A549 (cell line): ENCODE measurements around the gene VENTX. TPM values are rescaled to one million over a fixed set of nuclear protein-coding genes. Genes with fewer than 3 reads are reported as not detected.

Experiments
- ATAC-seq, 2 experiments: fragments of 200-7000 bp in 1 of 2; fragments of >200 bp in 1 of 2; cut with Nextera tagmentation in 1 of 2; cut with Tn5 transposase in 1 of 2; 3 replicates each; pipeline versions ENCODE4 v1.8.0 to v1.9.1; 2018 to 2020; ENCODE audit warnings: mild to moderate bottlenecking in 1 of 2, moderate library complexity in 1 of 2
- CTCF ChIA-PET: fragments of 300-600 bp; sonication (Branson Sonifier 250); formaldehyde crosslinking; extraction: SDS; loops from one replicate; lab custom pipeline; 2021; ENCODE audit warnings: antibody characterized with exemption, inconsistent platforms; lab: Yijun Ruan, JAX
- POLR2A ChIA-PET: fragments of 350-600 bp; formaldehyde crosslinking; extraction: SDS; loops from one replicate; lab custom pipeline; 2021; ENCODE audit warnings: antibody characterized with exemption, inconsistent platforms; lab: Yijun Ruan, JAX
- DNase-seq, 2 experiments: peaks; one replicate each; pipeline versions ENCODE4 v3.0.0 to v3.0.0-alpha.2; 2011 to 2016; ENCODE audit warnings: low read depth in 1 of 2, low spot score in 1 of 2
- FAIRE-seq: peaks from 2 replicates; lab custom pipeline; 2011; peaks lifted over from hg19 to GRCh38; lab: Jason Lieb, UNC
- H3K27ac ChIP-seq, 2 experiments: fragments of >200 bp; sonication (Bioruptor Twin); formaldehyde crosslinking; 3 replicates each; pipeline ENCODE4 v1.5.1; 2016 to 2017
- H3K4me1 ChIP-seq: fragments of >200 bp; sonication (Bioruptor Twin); formaldehyde crosslinking; 3 replicates; pipeline ENCODE4 v1.6.1; 2016
- H3K4me2 ChIP-seq: fragments of >200 bp; sonication (Bioruptor Twin); formaldehyde crosslinking; 3 replicates; pipeline ENCODE4 v1.6.1; 2016
- H3K4me3 ChIP-seq: fragments of >200 bp; sonication (Bioruptor Twin); formaldehyde crosslinking; 3 replicates; pipeline ENCODE4 v1.5.1; 2016
- H3K9me3 ChIP-seq: fragments of >200 bp; sonication (Bioruptor Twin); formaldehyde crosslinking; 3 replicates; pipeline ENCODE4 v1.6.1; 2016
- CHD4 ChIP-seq: fragments of 200-600 bp; sonication (generic); IDR thresholded peaks from 2 replicates; pipeline ENCODE4 v1.6.1; 2016; ENCODE audit warnings: antibody characterized with exemption, mild to moderate bottlenecking, borderline replicate concordance
- EHF ChIP-seq: fragments of 250-450 bp; sonication (Bioruptor Pico); IDR thresholded peaks from 2 replicates; pipeline ENCODE4 v1.5.0; 2020; ENCODE audit warnings: mild to moderate bottlenecking
- EP300 ChIP-seq, 2 experiments: fragments of >200 bp; sonication (Bioruptor Twin); formaldehyde crosslinking; IDR thresholded peaks; 2 replicates in 1 of 2; 3 replicates in 1 of 2; pipeline ENCODE4 v1.6.1; 2016 to 2017
- FOSB ChIP-seq: fragments of 250-450 bp; sonication (Bioruptor Pico); IDR thresholded peaks from 2 replicates; pipeline ENCODE4 v1.5.0; 2020; ENCODE audit warnings: mild to moderate bottlenecking, moderate library complexity
- FOXS1 ChIP-seq: fragments of 250-450 bp; sonication (Bioruptor Pico); IDR thresholded peaks from 2 replicates; pipeline ENCODE4 v1.5.0; 2020; ENCODE audit warnings: mild to moderate bottlenecking, moderate library complexity
- GATA3 ChIP-seq: IDR thresholded peaks from 2 replicates; pipeline ENCODE4 v1.6.1; 2012; ENCODE audit warnings: borderline replicate concordance
- HEYL ChIP-seq: fragments of 250-450 bp; sonication (Bioruptor Pico); IDR thresholded peaks from 2 replicates; pipeline ENCODE4 v1.8.0; 2021; ENCODE audit warnings: mild to moderate bottlenecking, moderate library complexity
- JUN ChIP-seq, 2 experiments: fragments of >200 bp; sonication (Bioruptor Twin); formaldehyde crosslinking; IDR thresholded peaks; 2 replicates in 1 of 2; 3 replicates in 1 of 2; pipeline ENCODE4 v1.6.1; 2016 to 2017
- KDM1A ChIP-seq: fragments of 200-600 bp; sonication (generic); IDR thresholded peaks from 2 replicates; pipeline ENCODE4 v1.6.1; 2016; ENCODE audit warnings: low read depth, mild to moderate bottlenecking
- KDM5A ChIP-seq: fragments of 200-600 bp; sonication (generic); IDR thresholded peaks from 2 replicates; pipeline ENCODE4 v1.6.1; 2016; ENCODE audit warnings: antibody characterized with exemption, mild to moderate bottlenecking
- POLR2AphosphoS2 ChIP-seq: conservative IDR thresholded peaks from 2 replicates; pipeline ENCODE4 v1.6.1; 2012; ENCODE audit warnings: low read length, improper control_type of control experiment, inconsistent platforms
- RCOR1 ChIP-seq: fragments of 150-350 bp; IDR thresholded peaks from 2 replicates; pipeline ENCODE4 v1.6.1; 2014; ENCODE audit warnings: antibody characterized with exemption, low read length, low read depth
- REST ChIP-seq: fragments of 200-600 bp; sonication (generic); IDR thresholded peaks from 2 replicates; pipeline ENCODE4 v1.6.1; 2016; ENCODE audit warnings: antibody characterized with exemption, mild to moderate bottlenecking, moderate library complexity
- RFX5 ChIP-seq: fragments of 450-650 bp; IDR thresholded peaks from 2 replicates; pipeline ENCODE4 v1.7.1; 2014; ENCODE audit warnings: antibody characterized with exemption, mild to moderate bottlenecking, moderate library complexity
- ZFP36 ChIP-seq: fragments of 450-650 bp; IDR thresholded peaks from 2 replicates; pipeline ENCODE4 v1.6.1; 2014; ENCODE audit warnings: borderline replicate concordance; ENCODE audit not compliant: partially characterized antibody
- ZSCAN20 ChIP-seq: fragments of 250-450 bp; sonication (Bioruptor Pico); IDR thresholded peaks from 2 replicates; pipeline ENCODE4 v1.8.0; 2022; ENCODE audit warnings: mild to moderate bottlenecking, moderate library complexity
- WGBS: methylation state at CpG from one replicate; pipeline ENCODE4 v1.1.6; 2017; ENCODE audit errors: missing lambda C conversion rate; 5-methylcytosine and 5-hydroxymethylcytosine counted together
- polyA plus RNA-seq, 4 experiments: library from polyadenylated mRNA; depleted of rRNA in 3 of 4; stranded (reverse); fragments of >200 nt; fragmentation: RNase III in 1 of 4; extraction: RNeasy Plus Mini Kit Qiagen cat#74134 plus additional on column Dnase treatment in 1 of 4; gene quantifications; 2 replicates in 3 of 4; 3 replicates in 1 of 4; pipeline ENCODE4 v1.2.3, GENCODE V29; 2011 to 2017
- TF ChIP-seq, protein P1 (sequence below): fragments of 250-450 bp; sonication (Bioruptor Pico); IDR thresholded peaks from 2 replicates; pipeline ENCODE4 v1.5.0; 2020; ENCODE audit warnings: low read depth, mild to moderate bottlenecking, moderate library complexity
- TF ChIP-seq, protein P2 (sequence below): fragments of 150-350 bp; IDR thresholded peaks from 2 replicates; pipeline ENCODE4 v1.6.1; 2014; ENCODE audit warnings: low read depth, mild to moderate bottlenecking, low read length
- TF ChIP-seq, protein P3 (sequence below): fragments of 450-650 bp; IDR thresholded peaks from 2 replicates; pipeline ENCODE4 v1.6.1; 2014; ENCODE audit warnings: antibody characterized with exemption

VENTX gene
- polyA plus RNA-seq, 2 of the 4 experiments (the other 2 are of a cell fraction): not detected

DNA sequence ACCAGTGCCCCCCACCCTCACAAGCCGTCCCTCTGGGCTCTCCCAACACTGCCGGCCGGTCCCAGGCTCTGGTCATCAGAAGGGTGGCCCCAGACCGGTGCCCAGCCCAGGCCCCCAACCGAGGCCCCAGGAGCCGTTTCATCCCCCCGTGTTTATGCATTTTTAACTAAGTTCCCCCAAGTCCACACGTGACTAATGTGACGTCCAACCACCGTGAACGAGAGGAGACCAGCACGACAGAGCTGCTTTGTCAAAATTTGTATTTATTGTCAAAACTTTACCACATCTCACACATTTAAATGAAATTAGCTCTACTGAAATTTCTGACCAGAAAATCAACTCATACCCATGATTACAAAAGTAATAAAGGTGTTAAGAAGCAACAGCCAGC is 8.6 kb downstream of the VENTX start:
- Histone ChIP-seq H3K4me2 (peak overlapping the region; percentile 5; the same call in 2 of the 3 replicates), H3K4me1 (peaks cover 8% of the 10 kb centered on the region), H3K4me3 (no peak overlapping the region), H3K27ac (peak overlapping the region in 1 of 2 experiments; percentile 71; a peak in 3 of 6 replicates), H3K9me3 (no peaks in the 10 kb centered on the region)
- WGBS: 86% methylated on average over 12 of the region's 12 CpGs
- no peak for ATAC-seq
- no peak for FAIRE-seq
- DNase-seq: no peak
- TF ChIP-seq FOXS1 (CRISPR knock-in tag) (no peak), CHD4 (no peak)
- CTCF ChIA-PET: interaction anchor here (1.0 to 3.7 kb wide), 4 partner anchors 10 to 121 kb away, joined by 3 to 39 read pairs (median 5); no protein-coding TSS in a partner anchor
- POLR2A ChIA-PET: no interaction called here

DNA sequence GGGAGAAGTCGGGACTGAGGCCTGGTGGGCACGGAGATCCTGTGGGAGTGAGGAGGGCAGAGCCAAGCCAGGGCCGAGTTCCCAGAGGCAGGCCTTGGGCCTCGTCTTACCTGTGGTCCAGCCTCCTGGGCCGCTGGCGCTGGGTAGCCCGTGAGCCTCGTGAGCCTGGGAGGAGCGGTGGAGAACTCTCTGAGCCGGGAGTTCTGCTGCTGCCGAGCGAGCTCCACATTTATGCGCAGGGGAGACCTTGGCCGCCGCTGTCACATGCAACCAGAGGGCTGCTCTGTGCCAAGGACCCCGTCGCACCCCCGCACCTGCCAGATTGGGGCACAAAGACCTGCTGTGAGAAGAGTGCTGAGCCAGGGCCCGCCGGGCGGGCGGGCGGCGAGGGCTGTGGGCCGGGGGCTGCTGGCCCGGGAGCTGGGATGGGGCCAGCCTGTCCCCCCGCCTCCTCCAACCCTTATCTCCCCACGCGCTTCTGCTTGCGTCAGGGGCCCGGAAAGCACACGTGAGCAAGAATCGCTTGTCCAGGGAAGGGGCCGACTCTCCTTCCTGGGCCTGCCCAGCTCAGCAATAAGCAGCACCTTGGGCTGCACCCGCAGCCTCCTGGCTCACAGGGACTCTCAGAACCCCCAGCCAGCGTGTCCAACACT is 10.2 kb downstream of the VENTX start:
- H3K4me2 ChIP-seq: no peak overlapping the region
- FAIRE-seq (no peak), DNase-seq (no peak), ATAC-seq (no peak)
- H3K27ac ChIP-seq: no peak overlapping the region
- POLR2A ChIA-PET: no interaction called here
- peaks cover 8% of the 10 kb centered on the region for H3K4me1 ChIP-seq
- H3K9me3 ChIP-seq: no peaks in the 10 kb centered on the region
- H3K4me3 ChIP-seq: no peak overlapping the region
- WGBS: 87% methylated on average over 14 of the region's 36 CpGs
- no peak for TF ChIP-seq RFX5
- CTCF ChIA-PET: interaction anchor here (0.8 to 3.7 kb wide), 4 partner anchors 8 to 104 kb away, joined by 4 to 39 read pairs (median 4); no protein-coding TSS in a partner anchor

DNA sequence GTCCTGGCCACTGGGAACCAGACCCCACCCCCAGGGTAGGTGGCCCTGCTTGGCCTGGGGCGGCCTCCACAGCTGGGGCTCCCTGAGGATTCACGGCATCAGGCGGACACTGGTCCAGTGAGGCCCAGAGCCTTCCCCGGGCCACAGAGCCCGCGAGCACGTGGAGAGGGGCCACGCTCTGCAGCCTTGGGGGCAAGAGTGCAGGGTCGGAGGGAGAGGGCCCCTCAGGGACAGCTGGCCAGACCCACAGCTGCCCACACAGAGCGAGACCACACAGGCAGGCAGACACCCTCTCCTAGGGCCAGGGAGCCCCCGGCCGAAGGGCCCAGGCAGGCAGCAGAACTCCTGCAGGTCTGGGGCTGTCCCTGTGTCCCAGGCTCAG is 10.7 kb downstream of the VENTX start:
- H3K4me2 ChIP-seq: no peak overlapping the region
- POLR2A ChIA-PET: no interaction called here
- peaks cover 8% of the 10 kb centered on the region for H3K4me1 ChIP-seq
- DNase-seq (no peak), FAIRE-seq (no peak), ATAC-seq (0 out of 6 replicates have a peak, but pooled peaks of 1 of the 2 experiments have one; percentile 4)
- no peak for TF ChIP-seq ZFP36
- no peak for TF ChIP-seq EP300 (IDR thresholded peaks at IDR 0.05)
- TF ChIP-seq, protein P1, sequence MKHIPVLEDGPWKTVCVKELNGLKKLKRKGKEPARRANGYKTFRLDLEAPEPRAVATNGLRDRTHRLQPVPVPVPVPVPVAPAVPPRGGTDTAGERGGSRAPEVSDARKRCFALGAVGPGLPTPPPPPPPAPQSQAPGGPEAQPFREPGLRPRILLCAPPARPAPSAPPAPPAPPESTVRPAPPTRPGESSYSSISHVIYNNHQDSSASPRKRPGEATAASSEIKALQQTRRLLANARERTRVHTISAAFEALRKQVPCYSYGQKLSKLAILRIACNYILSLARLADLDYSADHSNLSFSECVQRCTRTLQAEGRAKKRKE (CRISPR knock-in tag): no peak
- TF ChIP-seq EHF (CRISPR knock-in tag): no peak
- no peak for TF ChIP-seq ZSCAN20 (CRISPR knock-in tag)
- TF ChIP-seq KDM5A: no peak
- TF ChIP-seq HEYL (CRISPR knock-in tag): no peak
- TF ChIP-seq, protein P2, sequence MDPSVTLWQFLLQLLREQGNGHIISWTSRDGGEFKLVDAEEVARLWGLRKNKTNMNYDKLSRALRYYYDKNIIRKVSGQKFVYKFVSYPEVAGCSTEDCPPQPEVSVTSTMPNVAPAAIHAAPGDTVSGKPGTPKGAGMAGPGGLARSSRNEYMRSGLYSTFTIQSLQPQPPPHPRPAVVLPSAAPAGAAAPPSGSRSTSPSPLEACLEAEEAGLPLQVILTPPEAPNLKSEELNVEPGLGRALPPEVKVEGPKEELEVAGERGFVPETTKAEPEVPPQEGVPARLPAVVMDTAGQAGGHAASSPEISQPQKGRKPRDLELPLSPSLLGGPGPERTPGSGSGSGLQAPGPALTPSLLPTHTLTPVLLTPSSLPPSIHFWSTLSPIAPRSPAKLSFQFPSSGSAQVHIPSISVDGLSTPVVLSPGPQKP: no peak
- TF ChIP-seq GATA3: no peak
- TF ChIP-seq POLR2AphosphoS2: no peak
- no peak overlapping the region for H3K4me3 ChIP-seq
- no peak overlapping the region for H3K27ac ChIP-seq
- CTCF ChIA-PET: interaction anchor here (1.0 kb wide), 1 partner anchor 105 kb away, joined by 5 read pairs; no protein-coding TSS in a partner anchor
- no peaks in the 10 kb centered on the region for H3K9me3 ChIP-seq
- WGBS: 90% methylated on average over 7 of the region's 12 CpGs

DNA sequence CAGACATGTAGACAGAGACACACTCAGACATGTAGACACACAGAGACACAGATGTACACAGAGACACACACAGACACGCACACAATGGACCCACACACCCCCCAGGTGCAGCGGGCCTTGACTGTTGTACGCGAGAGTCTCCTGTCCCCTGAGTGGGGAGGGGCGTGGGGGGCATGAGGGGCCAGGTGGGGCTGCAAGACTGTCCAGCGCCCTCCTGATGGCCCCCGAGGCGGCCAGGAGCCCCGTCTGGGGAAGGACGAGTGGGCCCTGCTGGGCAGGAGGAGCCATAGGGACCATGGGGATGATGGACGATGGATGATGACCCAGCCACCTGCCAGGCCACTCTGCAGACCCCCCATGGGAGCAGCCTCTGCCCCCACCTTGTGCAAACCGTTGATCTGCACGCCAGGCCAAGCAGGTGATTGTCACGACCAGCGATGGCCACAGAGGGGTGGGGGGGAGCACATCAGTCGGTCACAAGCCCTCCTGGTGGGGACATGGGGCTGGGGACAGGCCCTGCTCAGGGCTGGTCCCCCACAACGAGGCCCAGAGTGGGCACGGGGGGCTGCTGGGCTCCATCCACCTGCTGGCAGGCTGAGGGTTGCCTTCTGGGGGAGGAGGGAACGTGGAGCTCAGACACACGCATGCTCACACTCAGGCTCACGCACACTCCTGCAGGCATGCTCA is 11.6 kb downstream of the VENTX start:
- Histone ChIP-seq H3K27ac (no peak overlapping the region), H3K9me3 (no peaks in the 10 kb centered on the region), H3K4me1 (peaks cover 8% of the 10 kb centered on the region), H3K4me3 (no peak overlapping the region), H3K4me2 (no peak overlapping the region)
- ChIA-PET CTCF (no interaction called here), POLR2A (interaction anchor here (0.6 kb wide), 1 partner anchor 99 kb away, joined by 3 read pairs; no protein-coding TSS in a partner anchor)
- no peak for DNase-seq
- WGBS: 64% methylated on average over 6 of the region's 21 CpGs
- peak; percentile 12 to 20; a peak in 1 of 6 replicates for ATAC-seq
- FAIRE-seq: no peak
- TF ChIP-seq REST: no peak
- TF ChIP-seq KDM1A: no peak
- TF ChIP-seq, protein P1 (CRISPR knock-in tag): no peak
- TF ChIP-seq RCOR1: no peak
- no peak for TF ChIP-seq RFX5
- no peak for TF ChIP-seq FOSB
- TF ChIP-seq CHD4: no peak
- no peak for TF ChIP-seq FOXS1 (CRISPR knock-in tag)
- TF ChIP-seq EP300 (IDR thresholded peaks at IDR 0.05): no peak
- no peak for TF ChIP-seq EHF (CRISPR knock-in tag)
- no peak for TF ChIP-seq JUN (IDR thresholded peaks at IDR 0.05)
- TF ChIP-seq, protein P3, sequence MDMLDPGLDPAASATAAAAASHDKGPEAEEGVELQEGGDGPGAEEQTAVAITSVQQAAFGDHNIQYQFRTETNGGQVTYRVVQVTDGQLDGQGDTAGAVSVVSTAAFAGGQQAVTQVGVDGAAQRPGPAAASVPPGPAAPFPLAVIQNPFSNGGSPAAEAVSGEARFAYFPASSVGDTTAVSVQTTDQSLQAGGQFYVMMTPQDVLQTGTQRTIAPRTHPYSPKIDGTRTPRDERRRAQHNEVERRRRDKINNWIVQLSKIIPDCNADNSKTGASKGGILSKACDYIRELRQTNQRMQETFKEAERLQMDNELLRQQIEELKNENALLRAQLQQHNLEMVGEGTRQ: no peak
- TF ChIP-seq ZSCAN20 (CRISPR knock-in tag): no peak
